ENCODE data around the gene DLX1. TPM values are rescaled to one million over a fixed set of nuclear protein-coding genes. Genes with fewer than 3 reads are reported as not detected.

The DLX1 gene
- total and polyA plus RNA-seq, 4 donors, result 0.14 to 0.61 (median 0.29) TPM; not detected in 1

- H3K4me1 ChIP-seq (ENCODE audit: control insufficient read depth, insufficient read depth, low read length), result peaks cover 75% of the 10 kb centered on the region
- H3K4me3 ChIP-seq (ENCODE audit: low read depth, low read length), result no peak overlapping the region
- no peak overlapping the region for H3K27ac ChIP-seq (ENCODE audit: low read depth, low read length)
Measured at GRCh38 chr2:172097557-172098131, 12.3 kb downstream of the DLX1 start.

GRCh38 chr2:172098287-172098649, 13.0 kb downstream of the DLX1 start:
- Histone ChIP-seq H3K4me1 (ENCODE audit: control insufficient read depth, insufficient read depth, low read length) (peaks cover 80% of the 10 kb centered on the region), H3K27ac (ENCODE audit: low read depth, low read length) (no peak overlapping the region), H3K36me3 (ENCODE audit: control insufficient read depth, insufficient read depth, low read length) (no peaks in the 10 kb centered on the region), H3K9me3 (ENCODE audit: control insufficient read depth, insufficient read depth, low read length) (no peaks in the 10 kb centered on the region), H3K4me3 (ENCODE audit: low read depth, low read length) (no peak overlapping the region), H3K27me3 (ENCODE audit: control insufficient read depth, insufficient read depth, low read length) (peaks cover 100% of the 10 kb centered on the region)
- WGBS (ENCODE audit: insufficient coverage), result 40% methylated on average over 1 of the region's 1 CpG
- no peak for DNase-seq (ENCODE audit: low read depth in 4 of 6, low spot score in 6 of 6)

More at GRCh38 chr2:172097557-172098131, 12.3 kb downstream of the DLX1 start:
- no peaks in the 10 kb centered on the region for H3K9me3 ChIP-seq (ENCODE audit: control insufficient read depth, insufficient read depth, low read length)
- peaks cover 100% of the 10 kb centered on the region for H3K27me3 ChIP-seq (ENCODE audit: control insufficient read depth, insufficient read depth, low read length)
- WGBS (ENCODE audit: insufficient coverage), result 14% methylated on average over 9 of the region's 9 CpGs
- DNase-seq (ENCODE audit: low read depth in 4 of 6, low spot score in 6 of 6), result peak in 1 of 6 donors; percentile 19
- no peaks in the 10 kb centered on the region for H3K36me3 ChIP-seq (ENCODE audit: control insufficient read depth, insufficient read depth, low read length)

GRCh38 chr2:172098650-172099471, 13.6 kb downstream of the DLX1 start:
- WGBS (ENCODE audit: insufficient coverage), result 3% methylated on average over 57 of the region's 61 CpGs
- no peak overlapping the region for H3K27ac ChIP-seq (ENCODE audit: low read depth, low read length)
- DNase-seq (ENCODE audit: low read depth in 4 of 6, low spot score in 6 of 6), result peak in 2 of 6 donors; percentile 2 to 45
- no peaks in the 10 kb centered on the region for H3K9me3 ChIP-seq (ENCODE audit: control insufficient read depth, insufficient read depth, low read length)
- H3K27me3 ChIP-seq (ENCODE audit: control insufficient read depth, insufficient read depth, low read length), result peaks cover 100% of the 10 kb centered on the region
- no peak overlapping the region for H3K4me3 ChIP-seq (ENCODE audit: low read depth, low read length)
- H3K36me3 ChIP-seq (ENCODE audit: control insufficient read depth, insufficient read depth, low read length), result no peaks in the 10 kb centered on the region
- H3K4me1 ChIP-seq (ENCODE audit: control insufficient read depth, insufficient read depth, low read length), result peaks cover 80% of the 10 kb centered on the region

GRCh38 chr2:172099472-172100079, 14.3 kb downstream of the DLX1 start:
- Histone ChIP-seq H3K9me3 (ENCODE audit: control insufficient read depth, insufficient read depth, low read length) (no peaks in the 10 kb centered on the region), H3K27ac (ENCODE audit: low read depth, low read length) (no peak overlapping the region), H3K4me1 (ENCODE audit: control insufficient read depth, insufficient read depth, low read length) (peaks cover 74% of the 10 kb centered on the region), H3K36me3 (ENCODE audit: control insufficient read depth, insufficient read depth, low read length) (no peaks in the 10 kb centered on the region), H3K27me3 (ENCODE audit: control insufficient read depth, insufficient read depth, low read length) (peaks cover 100% of the 10 kb centered on the region), H3K4me3 (ENCODE audit: low read depth, low read length) (no peak overlapping the region)
- WGBS (ENCODE audit: insufficient coverage), result 0% methylated on average over 10 of the region's 13 CpGs
- peak in 1 of 6 donors; percentile 24 for DNase-seq (ENCODE audit: low read depth in 4 of 6, low spot score in 6 of 6)

GRCh38 chr2:172100080-172100934, 15.0 kb downstream of the DLX1 start:
- peaks cover 100% of the 10 kb centered on the region for H3K27me3 ChIP-seq (ENCODE audit: control insufficient read depth, insufficient read depth, low read length)
- WGBS (ENCODE audit: insufficient coverage), result under 1% methylated on average over 69 of the region's 72 CpGs
- H3K27ac ChIP-seq (ENCODE audit: low read depth, low read length), result no peak overlapping the region
- H3K36me3 ChIP-seq (ENCODE audit: control insufficient read depth, insufficient read depth, low read length), result no peaks in the 10 kb centered on the region
- peak in 2 of 6 donors; percentile 2 to 23 for DNase-seq (ENCODE audit: low read depth in 4 of 6, low spot score in 6 of 6)
- H3K9me3 ChIP-seq (ENCODE audit: control insufficient read depth, insufficient read depth, low read length), result no peaks in the 10 kb centered on the region
- peaks cover 68% of the 10 kb centered on the region for H3K4me1 ChIP-seq (ENCODE audit: control insufficient read depth, insufficient read depth, low read length)
- no peak overlapping the region for H3K4me3 ChIP-seq (ENCODE audit: low read depth, low read length)

- peak in 2 of 6 donors; percentile 5 to 46 for DNase-seq (ENCODE audit: low read depth in 4 of 6, low spot score in 6 of 6)
- H3K27ac ChIP-seq (ENCODE audit: low read depth, low read length), result no peak overlapping the region
- peaks cover 100% of the 10 kb centered on the region for H3K27me3 ChIP-seq (ENCODE audit: control insufficient read depth, insufficient read depth, low read length)
- H3K4me1 ChIP-seq (ENCODE audit: control insufficient read depth, insufficient read depth, low read length), result peaks cover 64% of the 10 kb centered on the region
- no peaks in the 10 kb centered on the region for H3K9me3 ChIP-seq (ENCODE audit: control insufficient read depth, insufficient read depth, low read length)
- no peak overlapping the region for H3K4me3 ChIP-seq (ENCODE audit: low read depth, low read length)
- WGBS (ENCODE audit: insufficient coverage), result 4% methylated on average over 53 of the region's 54 CpGs
- no peaks in the 10 kb centered on the region for H3K36me3 ChIP-seq (ENCODE audit: control insufficient read depth, insufficient read depth, low read length)
Measured at GRCh38 chr2:172100935-172101820, 15.9 kb downstream of the DLX1 start.

- peaks cover 64% of the 10 kb centered on the region for H3K4me1 ChIP-seq (ENCODE audit: control insufficient read depth, insufficient read depth, low read length)
- no peaks in the 10 kb centered on the region for H3K36me3 ChIP-seq (ENCODE audit: control insufficient read depth, insufficient read depth, low read length)
- peak overlapping the region; percentile 32 for H3K4me3 ChIP-seq (ENCODE audit: low read depth, low read length)
- no peaks in the 10 kb centered on the region for H3K9me3 ChIP-seq (ENCODE audit: control insufficient read depth, insufficient read depth, low read length)
- H3K27me3 ChIP-seq (ENCODE audit: control insufficient read depth, insufficient read depth, low read length), result peaks cover 100% of the 10 kb centered on the region
- peak in 2 of 6 donors; percentile 15 to 43 for DNase-seq (ENCODE audit: low read depth in 4 of 6, low spot score in 6 of 6)
- H3K27ac ChIP-seq (ENCODE audit: low read depth, low read length), result no peak overlapping the region
- WGBS (ENCODE audit: insufficient coverage), result under 1% methylated on average over 28 of the region's 36 CpGs
Measured at GRCh38 chr2:172101821-172102390, 16.6 kb downstream of the DLX1 start.

GRCh38 chr2:172102391-172103359, 17.4 kb downstream of the DLX1 start, which contains the start of gene DLX2:
TSS of gene DLX2 (minus strand) at chr2:172102900. CDS start at chr2:172102538, 362 bp downstream.
- DNase-seq (ENCODE audit: low read depth in 4 of 6, low spot score in 6 of 6), result peak in 5 of 6 donors; percentile 53 to 95 (median 66)
- WGBS (ENCODE audit: insufficient coverage), result under 1% methylated on average over 66 of the region's 74 CpGs
- Histone ChIP-seq H3K27ac (ENCODE audit: low read depth, low read length) (no peak within 1 kb of the TSS), H3K36me3 (ENCODE audit: control insufficient read depth, insufficient read depth, low read length) (no peaks in the 10 kb centered on the region), H3K9me3 (ENCODE audit: control insufficient read depth, insufficient read depth, low read length) (no peaks in the 10 kb centered on the region), H3K4me3 (ENCODE audit: low read depth, low read length) (peak within 1 kb of the TSS; percentile 32), H3K4me1 (ENCODE audit: control insufficient read depth, insufficient read depth, low read length) (peaks cover 59% of the 10 kb centered on the region), H3K27me3 (ENCODE audit: control insufficient read depth, insufficient read depth, low read length) (peaks cover 100% of the 10 kb centered on the region)

Data from spinal cord (tissue), 10 donors.